Measurements from ENCODE around the gene CCDC27.
"Not testable (repeated sequence)": the region's sequence is repeated elsewhere in the genome, so short reads cannot be mapped to it uniquely, and the experiment has no call there.

Gene CCDC27

GRCh38 chr1:3790952-3791351, 38.7 kb downstream of the CCDC27 start:
- ATAC-seq: no peak
- no peak for TF ChIP-seq OSR1 (CRISPR knock-in tag; IDR thresholded peaks at IDR 0.05)
- no peak for TF ChIP-seq ZNF8 (CRISPR knock-in tag; IDR thresholded peaks at IDR 0.05)
- no peak for TF ChIP-seq ZFP3 (CRISPR knock-in tag; IDR thresholded peaks at IDR 0.05)
- TF ChIP-seq POU6F1 (CRISPR knock-in tag; IDR thresholded peaks at IDR 0.05; ENCODE audit: borderline replicate concordance, low read depth): no peak

- no peak for TF ChIP-seq ZNF70 (CRISPR knock-in tag; IDR thresholded peaks at IDR 0.05)
- no peak for TF ChIP-seq ZC3H10 (CRISPR knock-in tag; IDR thresholded peaks at IDR 0.05)
- no peak for TF ChIP-seq OSR1 (CRISPR knock-in tag; IDR thresholded peaks at IDR 0.05)
- no peak for TF ChIP-seq TOX (CRISPR knock-in tag; IDR thresholded peaks at IDR 0.05; ENCODE audit: borderline replicate concordance)
- no peak for TF ChIP-seq ZFP3 (CRISPR knock-in tag; IDR thresholded peaks at IDR 0.05)
- no peak for TF ChIP-seq CSDC2 (CRISPR knock-in tag; IDR thresholded peaks at IDR 0.05)
- TF ChIP-seq ZNF565 (CRISPR knock-in tag; conservative IDR thresholded peaks at IDR 0.05; ENCODE audit: low read depth): no peak
- no peak for TF ChIP-seq BACH2 (CRISPR knock-in tag; IDR thresholded peaks at IDR 0.05; ENCODE audit: borderline replicate concordance)
- no peak for TF ChIP-seq ESRRG (CRISPR knock-in tag; IDR thresholded peaks at IDR 0.05)
- TF ChIP-seq GLIS3 (CRISPR knock-in tag; IDR thresholded peaks at IDR 0.05): no peak
- TF ChIP-seq ISL1 (CRISPR knock-in tag; IDR thresholded peaks at IDR 0.05): no peak
- no peak for TF ChIP-seq POU6F1 (CRISPR knock-in tag; IDR thresholded peaks at IDR 0.05; ENCODE audit: borderline replicate concordance, low read depth)
- TF ChIP-seq TCF4 (CRISPR knock-in tag; IDR thresholded peaks at IDR 0.05; ENCODE audit: borderline replicate concordance): no peak
- TF ChIP-seq CREB5 (CRISPR knock-in tag; IDR thresholded peaks at IDR 0.05; ENCODE audit: low read depth): no peak
- no peak for TF ChIP-seq RARB (CRISPR knock-in tag; IDR thresholded peaks at IDR 0.05)
- no peak for TF ChIP-seq ZNF8 (CRISPR knock-in tag; IDR thresholded peaks at IDR 0.05)
- no peak for TF ChIP-seq PATZ1 (CRISPR knock-in tag; IDR thresholded peaks at IDR 0.05; ENCODE audit: borderline replicate concordance)
- ATAC-seq: no peak
These were observed 43.4 kb downstream of the CCDC27 start for GRCh38 chr1:3795453-3796214.

- TF ChIP-seq GLIS3 (CRISPR knock-in tag; IDR thresholded peaks at IDR 0.05): no peak
- peak; percentile 99 for ATAC-seq
These were observed 44.2 kb downstream of the CCDC27 start, which contains the start of gene LRRC47 for GRCh38 chr1:3796215-3797061. Gene LRRC47 (minus strand): TSS chr1:3796498. CDS start chr1:3796476, 22 bp downstream.

- no peak for ATAC-seq
These were observed 47.9 kb downstream of the CCDC27 start for GRCh38 chr1:3799976-3800685.

GRCh38 chr1:3800795-3801194, 48.5 kb downstream of the CCDC27 start:
- ATAC-seq: not testable (repeated sequence)

More at GRCh38 chr1:3799976-3800685, 47.9 kb downstream of the CCDC27 start:
- TF ChIP-seq BACH2 (CRISPR knock-in tag; IDR thresholded peaks at IDR 0.05; ENCODE audit: borderline replicate concordance) (no peak), SNAI2 (CRISPR knock-in tag; IDR thresholded peaks at IDR 0.05) (no peak), CSRNP3 (CRISPR knock-in tag; IDR thresholded peaks at IDR 0.05) (no peak), ISL1 (CRISPR knock-in tag; IDR thresholded peaks at IDR 0.05) (no peak), CSDC2 (CRISPR knock-in tag; IDR thresholded peaks at IDR 0.05) (no peak), ZFP30 (CRISPR knock-in tag; IDR thresholded peaks at IDR 0.05) (no peak), RARB (CRISPR knock-in tag; IDR thresholded peaks at IDR 0.05) (no peak), ZNF70 (CRISPR knock-in tag; IDR thresholded peaks at IDR 0.05) (no peak)

All from SK-N-SH treated with all-trans-retinoic acid at 6 μM for 48 hours (cell line).